MM.1S (cell line): ENCODE results near the gene NAT10.

Experiments used
- CTCF ChIP-seq: fragments of 300-600 bp; sonication (generic); IDR thresholded peaks from 2 replicates; pipeline ENCODE4 v1.5.1; 2016; ENCODE audit warnings: antibody characterized with exemption, low read length, mixed read lengths
- EZH2 ChIP-seq: fragments of 300-600 bp; sonication (generic); optimal IDR thresholded peaks from 2 replicates; pipeline ENCODE3; 2017; ENCODE audit warnings: low read depth, mild to moderate bottlenecking, antibody characterized with exemption, low read length, mixed read lengths

- no peak for TF ChIP-seq CTCF
- TF ChIP-seq EZH2: no peak
Measured at GRCh38 chr11:34178209-34178821, 72.9 kb downstream of the NAT10 start.
